MCF 10A (cell line): ENCODE data around the gene PATJ. TPM values are rescaled to one million over a fixed set of nuclear protein-coding genes. Genes with fewer than 3 reads are reported as not detected.
"Not testable (repeated sequence)": the region's sequence is repeated elsewhere in the genome, so short reads cannot be mapped to it uniquely, and the experiment has no call there.

Source experiments
- BruUV-seq: library from RNA; stranded (reverse); fragments of 400-500 nt; replicated peaks from 2 replicates; lab custom pipeline; 2021; lab: Mats Ljungman, UMichigan
- CTCF ChIA-PET: fragments of 300-600 bp; sonication (Branson Sonifier 250); formaldehyde crosslinking; extraction: SDS; loops from one replicate; lab custom pipeline; 2021; ENCODE audit warnings: antibody characterized with exemption, inconsistent platforms; lab: Yijun Ruan, JAX
- POLR2A ChIA-PET: fragments of 300-600, 350-650 bp; sonication (Branson Sonifier 250); formaldehyde crosslinking; extraction: SDS; loops from one replicate; lab custom pipeline; 2020; ENCODE audit warnings: antibody characterized with exemption, inconsistent platforms; lab: Yijun Ruan, JAX
- DNase-seq: peaks from one replicate; pipeline ENCODE4 v3.0.0-alpha.2; 2018; ENCODE audit not compliant: unreplicated experiment
- H3K27ac Mint-ChIP-seq: one replicate; pipeline ENCODE4 v1.8.0; 2022; ENCODE audit warnings: mild to moderate bottlenecking, low read depth, mixed read lengths; ENCODE audit not compliant: unreplicated experiment
- H3K27me3 Mint-ChIP-seq: one replicate; pipeline ENCODE4 v1.8.0; 2022; ENCODE audit warnings: mixed read lengths; ENCODE audit not compliant: insufficient read depth, unreplicated experiment
- H3K36me3 Mint-ChIP-seq: one replicate; pipeline ENCODE4 v1.8.0; 2022; ENCODE audit warnings: mild to moderate bottlenecking, moderate library complexity, mixed read lengths; ENCODE audit not compliant: insufficient read depth, unreplicated experiment
- H3K4me1 Mint-ChIP-seq: one replicate; pipeline ENCODE4 v1.8.0; 2022; ENCODE audit warnings: mixed read lengths; ENCODE audit not compliant: insufficient read depth, unreplicated experiment
- H3K4me3 Mint-ChIP-seq: one replicate; pipeline ENCODE4 v1.8.0; 2022; ENCODE audit warnings: mild to moderate bottlenecking, moderate library complexity, mixed read lengths; ENCODE audit not compliant: unreplicated experiment
- H3K9me3 Mint-ChIP-seq: one replicate; pipeline ENCODE4 v1.8.0; 2022; ENCODE audit warnings: mixed read lengths; ENCODE audit not compliant: unreplicated experiment
- intact Hi-C: fragments of 100-400 bp; cut with micrococcal nuclease; formaldehyde crosslinking; loops from 2 replicates; pipeline ENCODE4 v1.14.1; 2022
- total RNA-seq: library from RNA; stranded (reverse); gene quantifications from 2 replicates; pipeline ENCODE4 v1.2.3, GENCODE V29; 2022
- TF ChIP-seq, protein P1 (sequence below): fragments of 200-600 bp; IDR thresholded peaks from one replicate; pipeline ENCODE4 v1.8.0; 2022; ENCODE audit warnings: antibody characterized with exemption, mild to moderate bottlenecking; ENCODE audit not compliant: unreplicated experiment

The PATJ gene
- total RNA-seq, 1 experiment from 2014 or later = 28.7 TPM

DNA sequence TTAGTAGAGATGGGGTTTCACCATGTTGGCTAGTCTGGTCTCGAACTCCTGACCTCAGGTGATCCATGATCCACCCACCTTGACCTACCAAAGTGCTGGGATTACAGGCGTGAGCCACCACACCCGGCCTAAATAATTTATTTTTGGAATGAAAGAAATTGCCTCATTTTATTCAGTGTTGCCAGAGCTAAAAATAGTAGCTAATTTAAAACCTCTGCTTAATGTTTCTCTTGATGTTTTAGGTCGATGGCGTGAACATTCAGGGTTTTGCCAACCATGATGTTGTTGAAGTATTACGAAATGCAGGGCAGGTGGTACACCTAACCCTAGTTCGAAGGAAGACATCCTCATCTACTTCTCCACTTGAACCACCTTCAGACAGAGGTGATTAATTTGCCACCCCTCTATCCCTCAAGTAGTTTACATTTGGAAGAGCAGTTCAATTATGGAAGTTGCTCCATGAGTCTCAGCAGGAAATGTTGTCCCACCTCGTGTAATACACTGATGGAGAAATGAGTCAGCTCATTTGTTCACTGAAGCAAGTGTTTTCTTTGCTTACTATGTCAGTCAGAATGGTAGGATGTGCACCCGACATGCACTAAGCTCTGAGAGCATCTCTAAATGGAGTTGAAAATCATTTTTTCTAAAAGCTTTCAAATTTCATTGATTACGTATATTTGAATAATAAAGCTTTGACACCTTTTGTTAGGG, 54.9 kb downstream of the PATJ start:
- ChIA-PET CTCF (interaction anchor here (0.6 to 0.7 kb wide), 2 partner anchors 153 to 1355 kb away, joined by 3 to 4 read pairs; no protein-coding TSS in a partner anchor), POLR2A (interaction anchor here (0.6 to 1.0 kb wide), 2 partner anchors 11 to 72 kb away, joined by 3 to 4 read pairs; partner anchors contain the start of gene TM2D1)
- H3K36me3 Mint-ChIP-seq = peaks cover 93% of the 10 kb centered on the region
- TF ChIP-seq, protein P1, sequence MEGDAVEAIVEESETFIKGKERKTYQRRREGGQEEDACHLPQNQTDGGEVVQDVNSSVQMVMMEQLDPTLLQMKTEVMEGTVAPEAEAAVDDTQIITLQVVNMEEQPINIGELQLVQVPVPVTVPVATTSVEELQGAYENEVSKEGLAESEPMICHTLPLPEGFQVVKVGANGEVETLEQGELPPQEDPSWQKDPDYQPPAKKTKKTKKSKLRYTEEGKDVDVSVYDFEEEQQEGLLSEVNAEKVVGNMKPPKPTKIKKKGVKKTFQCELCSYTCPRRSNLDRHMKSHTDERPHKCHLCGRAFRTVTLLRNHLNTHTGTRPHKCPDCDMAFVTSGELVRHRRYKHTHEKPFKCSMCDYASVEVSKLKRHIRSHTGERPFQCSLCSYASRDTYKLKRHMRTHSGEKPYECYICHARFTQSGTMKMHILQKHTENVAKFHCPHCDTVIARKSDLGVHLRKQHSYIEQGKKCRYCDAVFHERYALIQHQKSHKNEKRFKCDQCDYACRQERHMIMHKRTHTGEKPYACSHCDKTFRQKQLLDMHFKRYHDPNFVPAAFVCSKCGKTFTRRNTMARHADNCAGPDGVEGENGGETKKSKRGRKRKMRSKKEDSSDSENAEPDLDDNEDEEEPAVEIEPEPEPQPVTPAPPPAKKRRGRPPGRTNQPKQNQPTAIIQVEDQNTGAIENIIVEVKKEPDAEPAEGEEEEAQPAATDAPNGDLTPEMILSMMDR = no peak
- no peak overlapping the region for H3K27ac Mint-ChIP-seq
- no peaks in the 10 kb centered on the region for H3K27me3 Mint-ChIP-seq
- intact Hi-C loops = no loop called here
- H3K4me1 Mint-ChIP-seq = no peaks in the 10 kb centered on the region
- BruUV-seq = no TSS peak
- no peak overlapping the region for H3K4me3 Mint-ChIP-seq
- DNase-seq = peak; percentile 6
- H3K9me3 Mint-ChIP-seq = no peaks in the 10 kb centered on the region

DNA sequence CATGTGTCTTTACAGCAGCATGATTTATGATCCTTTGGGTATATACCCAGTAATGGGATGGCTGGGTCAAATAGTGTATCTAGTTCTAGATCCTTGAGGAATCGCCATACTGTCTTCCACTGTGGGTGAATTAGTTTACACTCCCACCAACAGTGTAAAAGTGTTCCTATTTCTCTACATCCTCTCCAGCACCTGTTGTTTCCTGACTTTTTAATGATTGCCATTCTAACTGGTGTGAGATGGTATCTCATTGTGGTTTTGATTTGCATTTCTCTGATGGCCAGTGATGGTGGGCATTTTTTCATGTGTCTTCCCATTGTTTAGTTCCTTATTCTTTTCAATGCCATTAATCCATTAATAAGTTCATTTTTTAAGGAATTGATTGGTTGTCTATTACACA, 58.8 kb downstream of the PATJ start:
- BruUV-seq, H3K4me3 Mint-ChIP-seq, H3K4me1 Mint-ChIP-seq, H3K27me3 Mint-ChIP-seq, H3K9me3 Mint-ChIP-seq, H3K27ac Mint-ChIP-seq, POLR2A ChIA-PET, DNase-seq, CTCF ChIA-PET, intact Hi-C loops: not testable (repeated sequence)
- peaks cover 69% of the 10 kb centered on the region for H3K36me3 Mint-ChIP-seq

DNA sequence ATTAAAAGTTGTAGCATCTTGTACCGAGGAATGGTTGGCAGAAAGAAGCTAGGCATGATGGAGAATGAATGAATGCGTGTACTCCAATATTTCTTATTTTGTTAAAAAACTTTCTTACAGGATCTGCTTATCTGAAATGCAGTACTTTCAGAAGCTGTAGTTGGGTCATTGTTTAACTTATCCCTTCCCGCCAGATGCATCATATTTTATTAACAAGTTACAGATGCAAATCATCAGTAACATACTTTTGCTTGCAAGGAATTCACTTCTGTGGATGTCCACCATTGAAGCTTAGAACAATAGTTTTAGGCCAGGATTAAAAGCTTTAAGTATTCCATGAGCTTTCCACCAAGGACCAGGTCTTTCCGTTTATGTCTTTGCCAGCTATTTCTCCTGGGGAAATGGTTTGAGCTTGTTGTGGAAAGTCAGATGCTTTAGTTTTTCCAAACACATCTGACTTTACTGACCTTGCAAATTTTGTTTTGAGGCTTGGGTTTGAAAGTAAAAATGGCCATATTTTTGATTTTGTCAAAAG, 65.4 kb downstream of the PATJ start:
- BruUV-seq = no TSS peak
- Mint-ChIP-seq H3K27me3 (no peaks in the 10 kb centered on the region), H3K4me1 (no peaks in the 10 kb centered on the region), H3K4me3 (no peak overlapping the region), H3K36me3 (peaks cover 53% of the 10 kb centered on the region), H3K27ac (no peak overlapping the region), H3K9me3 (no peaks in the 10 kb centered on the region)
- DNase-seq = no peak
- ChIA-PET POLR2A (interaction anchor here (1.0 kb wide), 1 partner anchor 30 kb away, joined by 4 read pairs; no protein-coding TSS in a partner anchor), CTCF (interaction anchor here (0.7 to 0.9 kb wide), 3 partner anchors 13 to 80 kb away, joined by 3 read pairs; no protein-coding TSS in a partner anchor)
- TF ChIP-seq, protein P1 = no peak
- intact Hi-C loops = no loop called here

DNA sequence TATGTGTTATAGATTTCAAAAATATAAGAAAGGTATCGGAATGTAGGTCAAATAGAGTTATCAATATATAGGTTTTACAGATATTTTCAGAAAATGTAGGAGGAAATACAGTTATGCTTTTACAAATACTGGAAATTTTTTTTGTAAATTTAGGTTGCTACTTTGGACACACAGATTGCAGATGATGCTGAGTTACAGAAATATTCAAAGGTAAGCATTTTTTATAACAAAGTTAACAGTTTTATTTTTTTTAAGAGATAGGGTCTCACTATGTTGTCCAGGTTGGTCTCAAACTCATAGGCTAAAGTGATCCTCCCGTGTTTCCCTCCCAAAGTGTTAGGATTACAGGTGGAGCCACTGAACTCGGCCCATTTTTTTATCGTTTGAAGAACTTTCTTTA, 66.0 kb downstream of the PATJ start:
- CTCF ChIA-PET = interaction anchor here (0.7 to 0.9 kb wide), 2 partner anchors 14 to 51 kb away, joined by 3 read pairs; no protein-coding TSS in a partner anchor

More for the DNA sequence above, 66.0 kb downstream of the PATJ start:
- intact Hi-C loops = no loop called here
- H3K4me3 Mint-ChIP-seq = no peak overlapping the region
- H3K36me3 Mint-ChIP-seq = peaks cover 53% of the 10 kb centered on the region
- POLR2A ChIA-PET = interaction anchor here (0.6 to 0.7 kb wide), 3 partner anchors 45 to 403 kb away, joined by 3 to 4 read pairs (median 4); no protein-coding TSS in a partner anchor
- H3K4me1 Mint-ChIP-seq = no peaks in the 10 kb centered on the region
- no peak for DNase-seq
- no TSS peak for BruUV-seq
- TF ChIP-seq, protein P1 = no peak
- H3K27ac Mint-ChIP-seq = no peak overlapping the region
- no peaks in the 10 kb centered on the region for H3K27me3 Mint-ChIP-seq
- H3K9me3 Mint-ChIP-seq = no peaks in the 10 kb centered on the region
